ENCODE measurements around the gene RBFOX1.

GRCh38 chr16:7755347-7755882 lies 422.8 kb downstream of the RBFOX1 start:
- no peak for TF ChIP-seq CTCF (IDR thresholded peaks at IDR 0.05)
- no peak for TF ChIP-seq ZFX (IDR thresholded peaks at IDR 0.05; ENCODE audit: borderline replicate concordance)
